ENCODE results near the gene LARP1.
"Not testable (repeated sequence)": the region's sequence is repeated elsewhere in the genome, so short reads cannot be mapped to it uniquely, and the experiment has no call there.

Gene LARP1

GRCh38 chr5:154740483-154740882, 14.7 kb upstream of the LARP1 start:
- DNase-seq (ENCODE audit: low read depth): no peak
- H3K4me3 ChIP-seq (ENCODE audit: low read depth, low read length): no peak overlapping the region
- TF ChIP-seq, protein P1, sequence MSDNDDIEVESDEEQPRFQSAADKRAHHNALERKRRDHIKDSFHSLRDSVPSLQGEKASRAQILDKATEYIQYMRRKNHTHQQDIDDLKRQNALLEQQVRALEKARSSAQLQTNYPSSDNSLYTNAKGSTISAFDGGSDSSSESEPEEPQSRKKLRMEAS (IDR thresholded peaks at IDR 0.05; ENCODE audit: low read depth, low read length): no peak
- no peak for TF ChIP-seq MYC (IDR thresholded peaks at IDR 0.05; ENCODE audit: low read depth, low read length)
- no peak for TF ChIP-seq POLR2A (IDR thresholded peaks at IDR 0.05; ENCODE audit: extremely low read depth, insufficient read length)
- no peak for TF ChIP-seq CTCF (IDR thresholded peaks at IDR 0.05; ENCODE audit: low read depth, low read length)

DNA sequence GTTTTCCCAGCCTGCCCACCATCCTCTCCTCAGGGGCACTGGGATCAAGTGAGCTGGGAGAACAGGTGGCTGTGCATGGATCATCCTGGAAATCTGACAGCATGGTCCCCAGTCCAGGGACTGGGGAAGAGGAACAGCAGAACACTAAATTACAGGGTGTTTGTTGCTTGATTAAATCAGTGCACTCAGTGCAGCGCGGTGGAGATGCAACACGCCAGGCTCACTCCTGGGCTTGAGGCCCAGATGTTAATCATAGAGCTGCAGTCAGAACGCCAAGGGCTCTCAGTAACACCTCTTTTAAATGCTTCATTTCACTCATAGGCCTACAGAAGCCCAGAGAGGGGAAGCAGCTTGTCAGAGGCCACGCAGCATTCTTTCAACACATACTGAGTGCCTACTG, 14.2 kb upstream of the LARP1 start:
- no peak for DNase-seq (ENCODE audit: low read depth)
- H3K4me3 ChIP-seq (ENCODE audit: low read depth, low read length): no peak overlapping the region
- TF ChIP-seq CTCF (IDR thresholded peaks at IDR 0.05; ENCODE audit: low read depth, low read length) (no peak), MYC (IDR thresholded peaks at IDR 0.05; ENCODE audit: low read depth, low read length) (no peak), POLR2A (IDR thresholded peaks at IDR 0.05; ENCODE audit: extremely low read depth, insufficient read length) (no peak)
- TF ChIP-seq, protein P1 (IDR thresholded peaks at IDR 0.05; ENCODE audit: low read depth, low read length): no peak

- no peak for TF ChIP-seq MYC (IDR thresholded peaks at IDR 0.05; ENCODE audit: low read depth, low read length)
- DNase-seq (ENCODE audit: low read depth): no peak
- H3K4me3 ChIP-seq (ENCODE audit: low read depth, low read length): no peak overlapping the region
These were observed 13.8 kb upstream of the LARP1 start for GRCh38 chr5:154741415-154741814.

GRCh38 chr5:154743812-154744211, 11.4 kb upstream of the LARP1 start:
- no peak for DNase-seq (ENCODE audit: low read depth)
- TF ChIP-seq POLR2A (IDR thresholded peaks at IDR 0.05; ENCODE audit: extremely low read depth, insufficient read length) (no peak), MYC (IDR thresholded peaks at IDR 0.05; ENCODE audit: low read depth, low read length) (no peak), CTCF (IDR thresholded peaks at IDR 0.05; ENCODE audit: low read depth, low read length) (no peak)
- TF ChIP-seq, protein P1 (IDR thresholded peaks at IDR 0.05; ENCODE audit: low read depth, low read length): no peak

GRCh38 chr5:154745349-154745748, 9.8 kb upstream of the LARP1 start:
- no peak overlapping the region for H3K4me3 ChIP-seq (ENCODE audit: low read depth, low read length)
- TF ChIP-seq, protein P1 (IDR thresholded peaks at IDR 0.05; ENCODE audit: low read depth, low read length): no peak
- no peak for TF ChIP-seq CTCF (IDR thresholded peaks at IDR 0.05; ENCODE audit: low read depth, low read length)
- DNase-seq (ENCODE audit: low read depth): no peak

More at GRCh38 chr5:154743812-154744211, 11.4 kb upstream of the LARP1 start:
- H3K4me3 ChIP-seq (ENCODE audit: low read depth, low read length): no peak overlapping the region

DNA sequence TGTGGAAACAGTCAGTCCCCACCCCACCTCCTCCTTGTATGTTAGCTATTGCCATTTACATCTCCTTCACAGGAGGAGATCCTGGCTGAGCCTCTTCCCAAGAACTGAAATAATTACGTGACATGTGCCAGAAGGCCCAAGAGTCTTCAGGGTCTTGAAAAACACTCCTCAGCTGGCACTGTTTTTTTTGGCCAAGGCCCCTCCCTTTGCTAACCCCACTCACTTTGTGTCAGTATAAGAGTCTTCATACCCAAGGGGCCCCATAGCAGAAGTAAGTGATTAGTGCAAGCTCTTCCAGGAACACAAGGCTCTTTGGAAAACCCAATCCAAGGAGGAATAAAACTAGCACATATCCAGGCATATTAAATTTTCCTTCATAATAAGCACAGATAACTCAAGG, 5.7 kb upstream of the LARP1 start:
- TF ChIP-seq, protein P1 (IDR thresholded peaks at IDR 0.05; ENCODE audit: low read depth, low read length): no peak
- no peak for TF ChIP-seq CTCF (IDR thresholded peaks at IDR 0.05; ENCODE audit: low read depth, low read length)
- DNase-seq (ENCODE audit: low read depth): no peak
- no peak overlapping the region for H3K4me3 ChIP-seq (ENCODE audit: low read depth, low read length)

GRCh38 chr5:154750641-154751040, 4.5 kb upstream of the LARP1 start:
- DNase-seq (ENCODE audit: low read depth); H3K4me3 ChIP-seq (ENCODE audit: low read depth, low read length): not testable (repeated sequence)

Measured in NB4 (cell line).